GM12878 (cell line): ENCODE results near the gene CARD19. TPM values are rescaled to one million over a fixed set of nuclear protein-coding genes. Genes with fewer than 3 reads are reported as not detected.
A peak's percentile ranks its signal among the peaks of the same experiment; 100 is the strongest.

Experiments
- E2F4 ChIP-seq: IDR thresholded peaks from 2 replicates; pipeline ENCODE4 v1.6.1; 2012; ENCODE audit warnings: low read depth, low read length, improper control_type of control experiment
- ESRRA ChIP-seq: IDR thresholded peaks from 2 replicates; pipeline ENCODE4 v1.6.1; 2012; ENCODE audit warnings: mild to moderate bottlenecking, low read length, improper control_type of control experiment
- FOS ChIP-seq: IDR thresholded peaks from 3 replicates; pipeline ENCODE4 v1.6.1; 2011; ENCODE audit warnings: borderline replicate concordance; ENCODE audit not compliant: insufficient read length; ENCODE audit errors: extremely low read depth
- FOXM1 ChIP-seq: IDR thresholded peaks from 2 replicates; pipeline ENCODE4 v1.6.1; 2012; ENCODE audit warnings: low read depth, mild to moderate bottlenecking, inconsistent platforms, low read length, moderate library complexity
- GATAD2B ChIP-seq: fragments of 450-650 bp; conservative IDR thresholded peaks from 2 replicates; pipeline ENCODE4 v1.6.1; 2017; ENCODE audit warnings: low read depth, mild to moderate bottlenecking, moderate library complexity
- HDAC6 ChIP-seq: fragments of 200-600 bp; sonication (generic); IDR thresholded peaks from one replicate; pipeline ENCODE4 v1.8.0; 2017; ENCODE audit warnings: antibody characterized with exemption; ENCODE audit not compliant: unreplicated experiment
- IRF4 ChIP-seq: IDR thresholded peaks from 2 replicates; pipeline ENCODE4 v1.6.1; 2011; ENCODE audit warnings: low read depth, low read length
- MTA2 ChIP-seq: fragments of 450-650 bp; IDR thresholded peaks from 2 replicates; pipeline ENCODE4 v1.6.1; 2016; ENCODE audit warnings: low read depth, mild to moderate bottlenecking, moderate library complexity
- MXI1 ChIP-seq: fragments of 150-350 bp; IDR thresholded peaks from 2 replicates; pipeline ENCODE4 v1.6.1; 2011; ENCODE audit warnings: low read depth, mild to moderate bottlenecking, inconsistent platforms, low read length, improper control_type of control experiment
- NFIC ChIP-seq: IDR thresholded peaks from 2 replicates; pipeline ENCODE4 v1.6.1; 2012; ENCODE audit warnings: low read depth, mild to moderate bottlenecking, inconsistent platforms, low read length, moderate library complexity
- NFYB ChIP-seq: IDR thresholded peaks from 2 replicates; pipeline ENCODE4 v1.6.1; 2011; ENCODE audit warnings: low read depth, mild to moderate bottlenecking, low read length, improper control_type of control experiment, moderate library complexity; ENCODE audit not compliant: insufficient read depth
- PAX5 ChIP-seq: IDR thresholded peaks from 2 replicates; pipeline ENCODE4 v1.6.1; 2011; ENCODE audit warnings: low read depth, low read length, borderline replicate concordance
- SP1 ChIP-seq: IDR thresholded peaks from one replicate; pipeline ENCODE4 v1.6.1; 2011; ENCODE audit warnings: low read depth, low read length
- SRF ChIP-seq, 2 experiments: IDR thresholded peaks; 2 replicates each; pipeline ENCODE4 v1.6.1; 2011; ENCODE audit warnings: low read depth in 2 of 2, low read length in 2 of 2, mild to moderate bottlenecking in 1 of 2, moderate library complexity in 1 of 2
- TBL1XR1 ChIP-seq: IDR thresholded peaks from 2 replicates; pipeline ENCODE4 v1.6.1; 2012; ENCODE audit warnings: low read depth, low read length, improper control_type of control experiment
- USF2 ChIP-seq: IDR thresholded peaks from 2 replicates; pipeline ENCODE4 v1.6.1; 2011; ENCODE audit warnings: low read depth, low read length, improper control_type of control experiment, borderline replicate concordance
- ZBTB11 ChIP-seq: fragments of 450-650 bp; formaldehyde crosslinking; IDR thresholded peaks from 2 replicates; pipeline ENCODE4 v1.5.0; 2022; ENCODE audit warnings: mild to moderate bottlenecking, missing genetic modification characterization
- ZBTB4 ChIP-seq: fragments of 450-650 bp; formaldehyde crosslinking; IDR thresholded peaks from 2 replicates; pipeline ENCODE4 v1.4.0; 2022; ENCODE audit warnings: mild to moderate bottlenecking, moderate library complexity
- ZZZ3 ChIP-seq: IDR thresholded peaks from 2 replicates; pipeline ENCODE4 v1.6.1; 2011; ENCODE audit warnings: low read depth; ENCODE audit not compliant: control insufficient read depth, insufficient read length
- polyA plus RNA-seq, 11 experiments: library from polyadenylated mRNA; depleted of rRNA in 4 of 11; unstranded in 6 of 11; stranded (reverse) in 5 of 11; fragments of >200 nt; fragmentation: Nextera tagmentation in 4 of 11; fragmentation: Illumina TruSeq in 1 of 11; extraction: Ambion mirVana in 4 of 11; extraction: Trizol in 1 of 11; gene quantifications; 1 replicate in 1 of 11; 2 replicates in 10 of 11; pipeline versions ENCODE4 v1.2.1 to v1.2.3, GENCODE V29; 2011 to 2016; ENCODE audit warnings: inconsistent platforms in 2 of 11, missing spikeins in 2 of 11, low read depth in 1 of 11
- total RNA-seq, 4 experiments: library from RNA; depleted of rRNA in 3 of 4; stranded (reverse); fragments of >200 nt in 3 of 4; fragmentation: Illumina TruSeq in 1 of 4; extraction: Trizol in 1 of 4; gene quantifications; 2 replicates each; pipeline versions ENCODE4 v1.2.1 to v1.2.3, GENCODE V29; 2013 to 2021
- TF ChIP-seq, protein P1 (sequence below): fragments of 450-650 bp; IDR thresholded peaks from 2 replicates; pipeline ENCODE4 v1.6.1; 2017; ENCODE audit warnings: borderline replicate concordance

Gene CARD19
- total and polyA plus RNA-seq, 10 of the 15 experiments (the other 5 are each of a cell fraction or from before 2014, with no cell fraction given), result 0.61 to 41.6 (median 19.9) TPM

DNA sequence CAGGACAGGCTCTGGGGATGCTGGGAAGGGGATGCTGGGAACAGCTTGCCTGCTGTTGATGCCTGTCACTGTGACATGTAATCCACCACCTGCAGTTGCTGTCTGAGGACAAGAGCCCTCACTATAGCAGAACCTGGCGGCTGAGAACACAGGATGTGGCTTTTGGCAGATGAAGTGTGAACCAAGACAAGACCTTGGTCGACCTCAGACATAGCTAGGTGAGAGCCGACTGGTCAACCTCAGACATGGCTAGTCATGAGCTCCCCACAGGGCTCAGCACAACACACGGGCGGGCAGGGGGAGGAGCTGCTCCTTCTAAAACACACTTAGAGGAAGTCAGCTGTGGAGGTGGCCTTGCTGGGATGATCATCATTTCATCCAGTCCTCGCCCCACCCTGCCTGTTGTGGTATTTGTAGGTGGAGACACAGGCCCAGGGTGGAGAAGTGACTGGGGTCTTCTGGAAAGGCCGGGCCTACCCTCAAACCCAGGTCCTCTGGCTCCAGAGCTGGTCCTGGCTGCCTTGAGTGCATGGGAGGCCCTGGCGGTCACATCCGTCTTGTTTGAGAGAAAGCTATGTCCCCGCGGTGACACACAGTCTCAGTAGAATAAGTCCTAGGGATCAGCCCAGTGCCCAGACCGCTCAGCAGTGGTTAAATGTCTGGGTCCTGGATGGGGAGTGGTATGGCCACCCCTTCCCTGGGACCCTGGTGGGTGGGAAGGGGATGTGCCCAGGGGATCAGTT, 31.5 kb upstream of the CARD19 start (continued):
- TF ChIP-seq, protein P1, sequence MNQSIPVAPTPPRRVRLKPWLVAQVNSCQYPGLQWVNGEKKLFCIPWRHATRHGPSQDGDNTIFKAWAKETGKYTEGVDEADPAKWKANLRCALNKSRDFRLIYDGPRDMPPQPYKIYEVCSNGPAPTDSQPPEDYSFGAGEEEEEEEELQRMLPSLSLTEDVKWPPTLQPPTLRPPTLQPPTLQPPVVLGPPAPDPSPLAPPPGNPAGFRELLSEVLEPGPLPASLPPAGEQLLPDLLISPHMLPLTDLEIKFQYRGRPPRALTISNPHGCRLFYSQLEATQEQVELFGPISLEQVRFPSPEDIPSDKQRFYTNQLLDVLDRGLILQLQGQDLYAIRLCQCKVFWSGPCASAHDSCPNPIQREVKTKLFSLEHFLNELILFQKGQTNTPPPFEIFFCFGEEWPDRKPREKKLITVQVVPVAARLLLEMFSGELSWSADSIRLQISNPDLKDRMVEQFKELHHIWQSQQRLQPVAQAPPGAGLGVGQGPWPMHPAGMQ, result no peak
- TF ChIP-seq SRF (IDR thresholded peaks at IDR 0.05; ENCODE audit: low read depth in 2 of 2, low read length in 2 of 2) (peak; percentile 76 to 99), TBL1XR1 (peak; percentile 28; the same call in 1 of the 2 replicates), PAX5 (peak; percentile 74), SP1 (peak; percentile 85), NFIC (no peak), NFYB (no peak), HDAC6 (no peak), MTA2 (peak; percentile 89), ZBTB4 (no peak), FOS (no peak), ZZZ3 (no peak), ESRRA (peak; percentile 98), USF2 (no peak; the same call in 1 of the 2 replicates), ZBTB11 (CRISPR knock-in tag) (no peak), IRF4 (peak; percentile 81), FOXM1 (no peak), GATAD2B (peak; percentile 89), E2F4 (no peak), MXI1 (peak; percentile 56; the same call in 1 of the 2 replicates)
